ENCODE data around the gene INPP4B.

- no peak for TF ChIP-seq CTCF (IDR thresholded peaks at IDR 0.05; ENCODE audit: low read depth, low read length)
- TF ChIP-seq MAX (IDR thresholded peaks at IDR 0.05; ENCODE audit: low read depth, low read length) = no peak
Observed at GRCh38 chr4:142202404-142203332, 643.4 kb downstream of the INPP4B start.

Measured in NB4 (cell line).